GM18873 (cell line): Measurements from ENCODE around the gene ZSCAN18.

Experiments used
- ATAC-seq: cut with Tn5 transposase; IDR thresholded peaks from one replicate; pipeline ENCODE4 v1.9.1; 2021; ENCODE audit warnings: mild to moderate bottlenecking, moderate library complexity, moderate number of reproducible peaks; ENCODE audit not compliant: unreplicated experiment, low FRiP score

Gene ZSCAN18

DNA sequence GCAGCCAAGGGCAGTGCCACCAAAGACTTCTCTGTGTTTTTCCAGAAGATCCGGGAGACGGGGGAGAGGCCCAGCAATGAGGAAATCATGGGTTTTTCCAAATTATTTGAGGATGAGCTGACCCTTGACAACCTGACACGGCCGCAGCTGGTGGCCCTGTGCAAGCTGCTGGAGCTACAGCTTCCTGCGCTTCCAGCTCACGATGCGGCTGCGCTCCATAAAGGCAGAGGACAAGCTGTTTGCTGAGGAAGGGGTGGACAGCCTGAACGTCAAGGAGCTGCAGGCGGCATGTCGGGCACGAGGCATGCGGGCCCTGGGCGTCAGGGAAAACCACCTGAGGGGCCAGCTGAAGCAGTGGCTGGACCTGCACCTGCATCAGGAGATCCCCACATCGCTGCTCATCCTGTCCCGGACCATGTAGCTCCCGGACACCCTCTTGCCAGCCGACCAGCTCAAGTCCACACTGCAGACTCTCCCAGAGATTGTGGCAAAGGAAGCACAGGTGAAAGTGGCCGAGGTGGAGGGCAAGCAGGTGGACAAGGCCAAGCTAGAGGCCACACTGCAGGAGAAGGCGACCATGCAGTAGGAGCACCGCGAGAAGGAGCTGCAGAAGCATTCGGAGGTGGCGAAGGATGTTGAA lies 52.5 kb downstream of the ZSCAN18 start:
- no peak for ATAC-seq

DNA sequence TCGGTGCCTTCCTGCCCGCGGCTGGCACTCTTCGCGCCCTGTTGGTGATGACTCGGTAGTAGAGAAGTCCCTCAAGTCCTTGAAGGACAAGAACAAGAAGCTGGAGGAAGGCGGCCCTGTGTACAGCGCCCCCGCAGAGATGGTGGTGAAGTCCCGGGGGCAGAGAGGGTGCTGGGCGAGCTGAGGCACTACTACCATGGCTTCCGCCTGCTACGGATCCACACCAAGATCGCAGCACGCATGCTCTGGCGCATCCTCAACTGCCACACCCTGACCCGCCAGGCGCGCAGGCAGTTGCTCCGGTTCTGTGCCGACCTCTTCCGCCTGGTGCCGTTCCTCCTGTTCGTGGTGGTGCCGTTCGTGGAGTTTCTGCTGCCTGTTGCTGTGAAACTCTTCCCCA lies 53.1 kb downstream of the ZSCAN18 start:
- no peak for ATAC-seq

DNA sequence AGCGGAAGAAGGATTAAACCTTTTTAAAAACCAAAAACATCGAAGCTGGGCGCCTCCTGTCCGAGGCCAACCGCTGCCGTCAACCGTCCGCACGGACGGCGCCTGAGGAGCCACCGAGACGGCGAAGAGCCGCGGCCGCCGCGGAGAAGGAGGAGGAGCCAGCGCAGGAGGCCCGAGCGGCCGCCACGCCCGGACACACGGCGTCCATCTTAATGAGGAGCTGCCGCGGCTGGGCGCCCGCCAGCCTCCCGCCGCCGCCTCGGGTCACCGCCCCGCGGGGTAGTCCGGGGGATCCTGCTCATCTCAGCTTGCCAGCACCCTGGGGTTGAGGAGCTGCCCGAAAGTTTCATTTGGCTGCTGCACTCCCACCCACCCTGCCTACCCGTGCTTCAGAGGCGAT lies 53.6 kb downstream of the ZSCAN18 start:
- ATAC-seq = no peak

- no peak for ATAC-seq
Measured at GRCh38 chr19:58042495-58043340, 55.3 kb downstream of the ZSCAN18 start.

- ATAC-seq = no peak
Measured at GRCh38 chr19:58040751-58041525, 57.1 kb downstream of the ZSCAN18 start.

GRCh38 chr19:58038688-58039204 lies 59.3 kb downstream of the ZSCAN18 start:
- ATAC-seq = no peak

- no peak for ATAC-seq
Measured at GRCh38 chr19:58037927-58038687, 59.9 kb downstream of the ZSCAN18 start.

GRCh38 chr19:58035863-58036262 lies 62.2 kb downstream of the ZSCAN18 start:
- ATAC-seq = no peak

DNA sequence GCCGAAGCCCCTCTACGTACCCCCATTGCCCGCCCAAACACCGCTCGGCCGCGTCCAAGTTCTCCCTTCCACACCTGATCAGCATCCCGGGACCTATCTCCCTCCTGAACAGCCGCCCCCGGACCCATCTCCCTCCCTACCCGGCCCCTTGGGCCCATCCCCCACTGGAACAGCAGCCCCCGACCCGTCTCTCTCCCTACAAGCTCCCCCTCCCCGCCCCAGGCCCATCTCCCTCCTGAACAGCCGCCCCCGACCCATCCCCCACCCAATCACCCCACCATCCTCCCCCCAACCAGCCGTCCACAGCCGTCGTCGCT lies 63.6 kb downstream of the ZSCAN18 start:
- no peak for ATAC-seq
